GM19043 (cell line): ENCODE data around the gene ZBTB48.
"Not testable (repeated sequence)": the region's sequence is repeated elsewhere in the genome, so short reads cannot be mapped to it uniquely, and the experiment has no call there.

ENCODE experiments used
- ATAC-seq: cut with Tn5 transposase; IDR thresholded peaks from one replicate; pipeline ENCODE4 v1.9.1; 2021; ENCODE audit warnings: low read depth; ENCODE audit not compliant: unreplicated experiment

The ZBTB48 gene

DNA sequence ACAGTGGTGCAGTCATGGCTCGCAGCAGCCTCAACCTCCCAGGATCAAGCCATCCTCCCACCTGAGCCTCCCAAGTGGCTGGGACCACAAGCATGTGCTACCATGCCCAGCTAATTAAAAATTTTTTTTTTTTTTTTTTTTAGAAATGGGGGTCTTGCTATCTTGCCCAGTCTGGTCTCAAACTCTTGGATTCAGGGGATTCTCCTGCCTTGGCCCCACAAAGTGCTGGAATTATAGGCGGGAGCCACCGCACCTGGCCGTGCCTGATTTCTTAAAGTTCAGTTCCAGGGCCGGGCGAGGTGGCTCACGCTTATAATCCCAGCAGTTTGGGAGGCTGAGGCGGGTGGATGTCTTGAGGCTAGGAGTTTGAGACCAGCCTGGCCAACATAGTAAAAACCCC, 51.3 kb downstream of the ZBTB48 start:
- ATAC-seq: no peak

- no peak for ATAC-seq
Measured at GRCh38 chr1:6632588-6633514, 53.1 kb downstream of the ZBTB48 start.

DNA sequence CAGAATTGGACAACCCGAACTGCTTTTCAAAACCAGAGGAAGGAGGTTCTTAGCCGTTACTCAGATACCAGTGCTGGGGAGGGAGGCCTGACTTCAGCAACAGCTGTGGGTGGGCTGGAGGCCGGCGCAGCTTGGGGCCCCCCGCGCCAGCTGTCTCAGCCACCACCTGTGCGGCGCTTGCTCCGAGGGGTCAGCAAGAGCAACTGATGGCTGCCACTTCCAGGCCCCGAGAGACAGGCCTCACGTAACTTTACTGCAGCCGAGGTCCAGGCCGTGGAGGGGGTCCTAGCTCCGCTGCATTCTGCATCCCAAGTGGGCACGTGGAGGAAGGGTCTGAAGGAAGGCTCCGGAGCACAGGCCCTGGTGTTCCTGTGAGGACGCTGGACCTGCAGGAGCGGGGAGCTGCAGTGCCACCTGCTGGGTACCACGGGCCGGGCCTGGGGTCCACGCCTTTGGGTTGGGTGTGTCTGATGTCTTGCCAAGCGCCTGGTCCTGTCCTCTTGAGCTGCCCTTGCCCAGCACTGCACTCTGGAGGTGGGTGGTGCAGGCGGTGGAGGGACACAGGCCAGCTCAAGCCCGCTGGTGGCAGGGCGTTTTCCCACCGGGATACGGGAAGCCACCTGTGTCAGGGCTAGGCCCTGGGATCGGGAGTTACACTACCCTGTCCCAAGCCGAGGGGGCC, 54.7 kb downstream of the ZBTB48 start:
- ATAC-seq: no peak

- no peak for ATAC-seq
Measured at GRCh38 chr1:6635161-6635909, 55.5 kb downstream of the ZBTB48 start.

GRCh38 chr1:6635910-6636760, 56.3 kb downstream of the ZBTB48 start:
- ATAC-seq: no peak

DNA sequence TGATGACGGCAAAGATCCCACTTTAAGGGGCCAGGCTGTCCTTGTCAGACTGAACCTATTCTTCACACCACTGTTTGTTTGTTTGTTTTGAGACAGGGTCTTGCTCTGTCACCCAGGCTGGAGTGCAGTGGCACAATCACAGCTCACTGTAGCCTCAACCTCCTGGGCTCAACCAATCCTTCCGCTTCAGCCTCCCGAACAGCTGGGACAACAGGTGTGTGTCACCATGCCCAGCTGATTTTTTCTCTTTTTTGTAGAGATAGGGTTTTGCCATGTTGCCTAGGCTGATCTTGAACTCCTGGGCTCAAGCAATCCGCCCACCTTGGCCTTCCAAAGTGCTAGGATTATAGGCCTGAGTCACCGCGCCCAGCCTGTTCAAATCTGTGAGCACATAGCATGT, 57.0 kb downstream of the ZBTB48 start:
- ATAC-seq: not testable (repeated sequence)

DNA sequence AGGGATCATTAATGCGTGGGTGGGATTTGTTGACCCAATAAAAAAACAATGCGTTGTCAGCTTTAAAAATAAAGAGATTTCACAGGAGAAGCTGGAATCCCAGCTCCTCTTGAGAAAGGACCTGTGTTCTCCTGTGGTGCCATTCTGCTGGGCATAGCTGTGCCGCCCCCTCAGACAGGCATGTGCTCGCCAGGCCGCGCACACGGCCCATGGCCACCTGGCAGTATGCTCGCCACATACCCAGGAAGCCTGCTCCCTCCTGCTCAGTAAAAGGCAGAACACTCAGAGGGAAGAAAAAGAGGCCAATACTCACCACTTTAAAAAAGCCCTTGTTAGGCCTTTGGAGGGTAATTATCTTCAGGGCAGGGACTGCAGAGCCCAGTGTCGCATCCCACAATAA, 58.0 kb downstream of the ZBTB48 start:
- ATAC-seq: no peak

GRCh38 chr1:6638226-6638625, 58.4 kb downstream of the ZBTB48 start:
- no peak for ATAC-seq
